Ishikawa (cell line): ENCODE data around the gene UGT8.

ENCODE experiments used
- CEBPB ChIP-seq: IDR thresholded peaks from 2 replicates; pipeline ENCODE4 v1.6.1; 2012
- CREB1 ChIP-seq: IDR thresholded peaks from 2 replicates; pipeline ENCODE4 v1.6.1; 2012; ENCODE audit warnings: low read depth
- EGR1 ChIP-seq: IDR thresholded peaks from 2 replicates; pipeline ENCODE4 v1.6.1; 2012
- EP300 ChIP-seq: IDR thresholded peaks from 2 replicates; pipeline ENCODE4 v1.6.1; 2012; ENCODE audit warnings: borderline replicate concordance
- FOXM1 ChIP-seq: IDR thresholded peaks from 2 replicates; pipeline ENCODE4 v1.6.1; 2012; ENCODE audit warnings: low read depth, borderline replicate concordance
- MAX ChIP-seq: IDR thresholded peaks from 2 replicates; pipeline ENCODE4 v1.6.1; 2012
- RAD21 ChIP-seq: IDR thresholded peaks from 2 replicates; pipeline ENCODE4 v1.6.1; 2012; ENCODE audit warnings: low read depth
- REST ChIP-seq: IDR thresholded peaks from 2 replicates; pipeline ENCODE4 v1.6.1; 2012; ENCODE audit warnings: low read depth, mild to moderate bottlenecking
- TAF1 ChIP-seq: IDR thresholded peaks from 2 replicates; pipeline ENCODE4 v1.6.1; 2012; ENCODE audit warnings: low read depth, mild to moderate bottlenecking
- TEAD4 ChIP-seq: IDR thresholded peaks from 2 replicates; pipeline ENCODE4 v1.6.1; 2012
- YY1 ChIP-seq: IDR thresholded peaks from 2 replicates; pipeline ENCODE4 v1.6.1; 2012; ENCODE audit warnings: low read depth
- ZBTB7A ChIP-seq: IDR thresholded peaks from 2 replicates; pipeline ENCODE4 v1.6.1; 2012; ENCODE audit warnings: low read depth

GRCh38 chr4:114727461-114727860 lies 128.9 kb downstream of the UGT8 start:
- TF ChIP-seq CREB1 (no peak), ZBTB7A (no peak), EP300 (no peak), EGR1 (no peak), FOXM1 (no peak), TAF1 (no peak), RAD21 (no peak), YY1 (no peak), CEBPB (no peak), REST (no peak), MAX (no peak), TEAD4 (no peak)
